GM12801 (cell line): Measurements from ENCODE around the gene TAAR1.

ENCODE experiments used
- TF ChIP-seq, protein P1 (sequence below): IDR thresholded peaks from one replicate; pipeline ENCODE4 v1.5.1; 2011; ENCODE audit warnings: control low read depth; ENCODE audit not compliant: insufficient read length; ENCODE audit errors: extremely low read depth

The TAAR1 gene

DNA sequence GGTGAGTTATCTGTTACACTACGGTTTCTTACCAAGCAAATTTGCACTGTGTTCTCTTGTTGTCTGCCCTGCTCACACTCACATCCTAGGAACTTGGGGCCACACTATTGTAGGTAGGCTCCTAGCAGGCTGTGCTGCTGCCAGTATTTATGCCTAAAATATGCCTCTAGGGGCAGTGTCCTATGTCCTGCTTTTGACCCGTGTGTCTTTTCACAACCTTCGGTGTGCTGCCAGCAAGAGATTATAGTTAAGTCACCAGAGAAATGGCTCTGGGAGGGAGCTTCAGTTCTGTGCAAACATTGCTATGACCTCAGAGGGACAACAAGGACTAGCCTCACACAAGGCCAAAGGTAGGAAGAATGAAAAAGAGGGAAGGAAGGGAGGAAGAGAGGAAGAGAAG, 60.5 kb downstream of the TAAR1 start:
- TF ChIP-seq, protein P1, sequence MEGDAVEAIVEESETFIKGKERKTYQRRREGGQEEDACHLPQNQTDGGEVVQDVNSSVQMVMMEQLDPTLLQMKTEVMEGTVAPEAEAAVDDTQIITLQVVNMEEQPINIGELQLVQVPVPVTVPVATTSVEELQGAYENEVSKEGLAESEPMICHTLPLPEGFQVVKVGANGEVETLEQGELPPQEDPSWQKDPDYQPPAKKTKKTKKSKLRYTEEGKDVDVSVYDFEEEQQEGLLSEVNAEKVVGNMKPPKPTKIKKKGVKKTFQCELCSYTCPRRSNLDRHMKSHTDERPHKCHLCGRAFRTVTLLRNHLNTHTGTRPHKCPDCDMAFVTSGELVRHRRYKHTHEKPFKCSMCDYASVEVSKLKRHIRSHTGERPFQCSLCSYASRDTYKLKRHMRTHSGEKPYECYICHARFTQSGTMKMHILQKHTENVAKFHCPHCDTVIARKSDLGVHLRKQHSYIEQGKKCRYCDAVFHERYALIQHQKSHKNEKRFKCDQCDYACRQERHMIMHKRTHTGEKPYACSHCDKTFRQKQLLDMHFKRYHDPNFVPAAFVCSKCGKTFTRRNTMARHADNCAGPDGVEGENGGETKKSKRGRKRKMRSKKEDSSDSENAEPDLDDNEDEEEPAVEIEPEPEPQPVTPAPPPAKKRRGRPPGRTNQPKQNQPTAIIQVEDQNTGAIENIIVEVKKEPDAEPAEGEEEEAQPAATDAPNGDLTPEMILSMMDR = no peak

DNA sequence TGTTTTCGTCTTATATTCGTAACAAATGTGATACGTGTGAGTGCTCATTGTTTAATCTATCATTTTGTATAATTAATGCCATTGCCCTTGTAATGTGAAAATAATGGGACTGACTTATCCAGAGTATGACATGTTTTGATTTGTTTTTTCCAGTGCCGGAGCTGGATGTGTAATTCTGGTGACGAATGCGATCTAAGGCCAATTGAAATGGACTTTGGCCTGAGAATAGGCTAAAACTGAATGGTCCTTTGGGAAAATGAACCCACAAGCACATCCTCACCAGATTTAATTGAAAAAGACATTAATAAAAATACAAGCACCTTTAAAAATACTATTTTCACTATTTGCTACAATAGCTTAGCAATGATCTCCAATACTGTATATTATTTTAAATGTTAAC, 62.8 kb downstream of the TAAR1 start:
- TF ChIP-seq, protein P1 = no peak
